Measurements from ENCODE around the gene UCK2.

DNA sequence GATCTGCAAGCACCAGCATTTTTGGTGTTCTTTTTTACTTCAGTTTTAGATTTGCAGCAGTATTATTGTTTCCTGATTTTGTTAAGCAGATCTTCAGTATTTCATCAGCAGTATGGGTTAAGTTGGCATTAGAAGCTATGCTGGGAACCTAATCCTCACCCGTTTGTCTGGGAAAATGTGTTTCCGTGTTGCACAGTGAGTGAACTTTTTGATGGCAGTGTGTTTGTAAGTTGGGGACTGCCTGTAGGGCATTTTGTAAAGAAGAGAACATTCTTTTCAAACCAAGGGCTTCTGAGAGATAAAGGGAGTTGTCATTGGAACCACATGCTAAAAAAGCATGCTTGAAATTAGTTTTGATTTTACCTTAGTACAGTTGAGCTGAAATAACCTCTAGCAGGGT is 35.9 kb downstream of the UCK2 start:
- no peak for TF ChIP-seq ZNF8 (CRISPR knock-in tag; IDR thresholded peaks at IDR 0.05)
- TF ChIP-seq, protein P1, sequence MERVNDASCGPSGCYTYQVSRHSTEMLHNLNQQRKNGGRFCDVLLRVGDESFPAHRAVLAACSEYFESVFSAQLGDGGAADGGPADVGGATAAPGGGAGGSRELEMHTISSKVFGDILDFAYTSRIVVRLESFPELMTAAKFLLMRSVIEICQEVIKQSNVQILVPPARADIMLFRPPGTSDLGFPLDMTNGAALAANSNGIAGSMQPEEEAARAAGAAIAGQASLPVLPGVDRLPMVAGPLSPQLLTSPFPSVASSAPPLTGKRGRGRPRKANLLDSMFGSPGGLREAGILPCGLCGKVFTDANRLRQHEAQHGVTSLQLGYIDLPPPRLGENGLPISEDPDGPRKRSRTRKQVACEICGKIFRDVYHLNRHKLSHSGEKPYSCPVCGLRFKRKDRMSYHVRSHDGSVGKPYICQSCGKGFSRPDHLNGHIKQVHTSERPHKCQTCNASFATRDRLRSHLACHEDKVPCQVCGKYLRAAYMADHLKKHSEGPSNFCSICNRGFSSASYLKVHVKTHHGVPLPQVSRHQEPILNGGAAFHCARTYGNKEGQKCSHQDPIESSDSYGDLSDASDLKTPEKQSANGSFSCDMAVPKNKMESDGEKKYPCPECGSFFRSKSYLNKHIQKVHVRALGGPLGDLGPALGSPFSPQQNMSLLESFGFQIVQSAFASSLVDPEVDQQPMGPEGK (CRISPR knock-in tag; IDR thresholded peaks at IDR 0.05; ENCODE audit: borderline replicate concordance), result no peak
- no peak for TF ChIP-seq CSDC2 (CRISPR knock-in tag; IDR thresholded peaks at IDR 0.05)
- no peak for TF ChIP-seq SNAI2 (CRISPR knock-in tag; IDR thresholded peaks at IDR 0.05)
- TF ChIP-seq ISL1 (CRISPR knock-in tag; IDR thresholded peaks at IDR 0.05), result no peak
- no peak for TF ChIP-seq RARB (CRISPR knock-in tag; IDR thresholded peaks at IDR 0.05)
- TF ChIP-seq GLIS3 (CRISPR knock-in tag; IDR thresholded peaks at IDR 0.05), result no peak
- no peak for TF ChIP-seq TOX (CRISPR knock-in tag; IDR thresholded peaks at IDR 0.05; ENCODE audit: borderline replicate concordance)
- TF ChIP-seq, protein P2, sequence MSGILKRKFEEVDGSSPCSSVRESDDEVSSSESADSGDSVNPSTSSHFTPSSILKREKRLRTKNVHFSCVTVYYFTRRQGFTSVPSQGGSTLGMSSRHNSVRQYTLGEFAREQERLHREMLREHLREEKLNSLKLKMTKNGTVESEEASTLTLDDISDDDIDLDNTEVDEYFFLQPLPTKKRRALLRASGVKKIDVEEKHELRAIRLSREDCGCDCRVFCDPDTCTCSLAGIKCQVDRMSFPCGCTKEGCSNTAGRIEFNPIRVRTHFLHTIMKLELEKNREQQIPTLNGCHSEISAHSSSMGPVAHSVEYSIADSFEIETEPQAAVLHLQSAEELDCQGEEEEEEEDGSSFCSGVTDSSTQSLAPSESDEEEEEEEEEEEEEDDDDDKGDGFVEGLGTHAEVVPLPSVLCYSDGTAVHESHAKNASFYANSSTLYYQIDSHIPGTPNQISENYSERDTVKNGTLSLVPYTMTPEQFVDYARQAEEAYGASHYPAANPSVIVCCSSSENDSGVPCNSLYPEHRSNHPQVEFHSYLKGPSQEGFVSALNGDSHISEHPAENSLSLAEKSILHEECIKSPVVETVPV (CRISPR knock-in tag; IDR thresholded peaks at IDR 0.05), result no peak
- TF ChIP-seq, protein P3, sequence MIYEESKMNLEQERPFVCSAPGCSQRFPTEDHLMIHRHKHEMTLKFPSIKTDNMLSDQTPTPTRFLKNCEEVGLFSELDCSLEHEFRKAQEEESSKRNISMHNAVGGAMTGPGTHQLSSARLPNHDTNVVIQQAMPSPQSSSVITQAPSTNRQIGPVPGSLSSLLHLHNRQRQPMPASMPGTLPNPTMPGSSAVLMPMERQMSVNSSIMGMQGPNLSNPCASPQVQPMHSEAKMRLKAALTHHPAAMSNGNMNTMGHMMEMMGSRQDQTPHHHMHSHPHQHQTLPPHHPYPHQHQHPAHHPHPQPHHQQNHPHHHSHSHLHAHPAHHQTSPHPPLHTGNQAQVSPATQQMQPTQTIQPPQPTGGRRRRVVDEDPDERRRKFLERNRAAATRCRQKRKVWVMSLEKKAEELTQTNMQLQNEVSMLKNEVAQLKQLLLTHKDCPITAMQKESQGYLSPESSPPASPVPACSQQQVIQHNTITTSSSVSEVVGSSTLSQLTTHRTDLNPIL (CRISPR knock-in tag; IDR thresholded peaks at IDR 0.05; ENCODE audit: low read depth), result no peak
- TF ChIP-seq ZFP3 (CRISPR knock-in tag; IDR thresholded peaks at IDR 0.05), result no peak
- no peak for TF ChIP-seq ZNF565 (CRISPR knock-in tag; conservative IDR thresholded peaks at IDR 0.05; ENCODE audit: low read depth)
